Thyroid gland (tissue), 4 donors: ENCODE measurements around the gene WNT8B.

Source experiments
- POLR2A ChIP-seq, 2 donors: fragments of 450-650 bp; IDR thresholded peaks; one replicate each; pipeline ENCODE4 v1.6.1; 2017; ENCODE audit warnings: antibody characterized with exemption in 2 of 2, mild to moderate bottlenecking in 2 of 2, moderate library complexity in 1 of 2
- TF ChIP-seq, protein P1 (sequence below), 6 experiments: fragments of 200-600 bp in 3 of 6; fragments of 450-650 bp in 3 of 6; sonication (generic) in 3 of 6; IDR thresholded peaks; one replicate each; pipeline ENCODE4 v1.5.1; 2016 to 2019; ENCODE audit warnings: antibody characterized with exemption in 6 of 6, mild to moderate bottlenecking in 2 of 6, inconsistent platforms in 1 of 6, moderate library complexity in 1 of 6

- TF ChIP-seq, protein P1, sequence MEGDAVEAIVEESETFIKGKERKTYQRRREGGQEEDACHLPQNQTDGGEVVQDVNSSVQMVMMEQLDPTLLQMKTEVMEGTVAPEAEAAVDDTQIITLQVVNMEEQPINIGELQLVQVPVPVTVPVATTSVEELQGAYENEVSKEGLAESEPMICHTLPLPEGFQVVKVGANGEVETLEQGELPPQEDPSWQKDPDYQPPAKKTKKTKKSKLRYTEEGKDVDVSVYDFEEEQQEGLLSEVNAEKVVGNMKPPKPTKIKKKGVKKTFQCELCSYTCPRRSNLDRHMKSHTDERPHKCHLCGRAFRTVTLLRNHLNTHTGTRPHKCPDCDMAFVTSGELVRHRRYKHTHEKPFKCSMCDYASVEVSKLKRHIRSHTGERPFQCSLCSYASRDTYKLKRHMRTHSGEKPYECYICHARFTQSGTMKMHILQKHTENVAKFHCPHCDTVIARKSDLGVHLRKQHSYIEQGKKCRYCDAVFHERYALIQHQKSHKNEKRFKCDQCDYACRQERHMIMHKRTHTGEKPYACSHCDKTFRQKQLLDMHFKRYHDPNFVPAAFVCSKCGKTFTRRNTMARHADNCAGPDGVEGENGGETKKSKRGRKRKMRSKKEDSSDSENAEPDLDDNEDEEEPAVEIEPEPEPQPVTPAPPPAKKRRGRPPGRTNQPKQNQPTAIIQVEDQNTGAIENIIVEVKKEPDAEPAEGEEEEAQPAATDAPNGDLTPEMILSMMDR (IDR thresholded peaks at IDR 0.05): no peak
- TF ChIP-seq POLR2A (IDR thresholded peaks at IDR 0.05): no peak
These were observed 13.9 kb upstream of the WNT8B start for GRCh38 chr10:100448951-100449350.
